HepG2 (cell line): Measurements from ENCODE around the gene CKAP2L. TPM values are rescaled to one million over a fixed set of nuclear protein-coding genes. Genes with fewer than 3 reads are reported as not detected.
A peak's percentile ranks its signal among the peaks of the same experiment; 100 is the strongest.

ENCODE experiments used
- ATAC-seq: fragments of 200-7000 bp; cut with Tn5 transposase; 3 replicates; pipeline ENCODE4 v1.9.1; 2020; ENCODE audit warnings: mild to moderate bottlenecking, moderate library complexity
- BruUV-seq: library from RNA; stranded (reverse); fragments of 400-500 nt; replicated peaks from 2 replicates; lab custom pipeline; 2021; lab: Mats Ljungman, UMichigan
- CTCF ChIA-PET: fragments of 300-600 bp; formaldehyde crosslinking; extraction: SDS; loops from one replicate; lab custom pipeline; 2021; ENCODE audit warnings: low total read pairs, inconsistent platforms, low intra/inter-chr PET ratio; lab: Yijun Ruan, JAX
- POLR2A ChIA-PET: fragments of 350-600 bp; sonication (Branson Sonifier 250); formaldehyde crosslinking; loops from one replicate; lab custom pipeline; 2020; ENCODE audit warnings: antibody characterized with exemption, inconsistent platforms; lab: Yijun Ruan, JAX
- DNase-seq: peaks from one replicate; pipeline ENCODE4 v3.0.0-alpha.2; 2015; ENCODE audit warnings: low spot score
- FAIRE-seq: peaks from 3 replicates; lab custom pipeline; 2011; peaks lifted over from hg19 to GRCh38; lab: Jason Lieb, UNC
- H2AFZ ChIP-seq: one replicate; pipeline ENCODE4 v1.6.1; 2011; ENCODE audit warnings: low read length, inconsistent platforms
- H3K27ac ChIP-seq: fragments of 300-600 bp; 3 replicates; pipeline ENCODE4 v1.8.0; 2011; ENCODE audit warnings: mixed run types, mild to moderate bottlenecking, mixed read lengths, low read length, inconsistent platforms; ENCODE audit not compliant: insufficient read depth; ENCODE audit errors: extremely low read length
- H3K27me3 ChIP-seq, 2 experiments: fragments of 200-600 bp in 1 of 2; 2 replicates in 1 of 2; 3 replicates in 1 of 2; pipeline versions ENCODE4 v1.6.0 to v1.8.0; 2011; ENCODE audit warnings: low read length in 2 of 2, mild to moderate bottlenecking in 2 of 2, moderate library complexity in 2 of 2, inconsistent platforms in 1 of 2; ENCODE audit not compliant: insufficient read depth in 2 of 2, control insufficient read depth in 1 of 2
- H3K36me3 ChIP-seq, 2 experiments: fragments of 200-600 bp in 1 of 2; replicated peaks in 1 of 2; 2 replicates in 1 of 2; 3 replicates in 1 of 2; pipeline versions ENCODE4 v1.5.1 to v1.8.0; 2011; ENCODE audit warnings: low read length in 2 of 2, inconsistent platforms in 1 of 2; ENCODE audit not compliant: insufficient read depth in 2 of 2, control insufficient read depth in 1 of 2
- H3K4me1 ChIP-seq: 2 replicates; pipeline ENCODE4 v1.5.1; 2012; ENCODE audit warnings: low read length, inconsistent platforms; ENCODE audit not compliant: insufficient read depth
- H3K4me2 ChIP-seq: 2 replicates; pipeline ENCODE4 v1.6.0; 2011; ENCODE audit warnings: low read depth, low read length, inconsistent platforms
- H3K4me3 ChIP-seq, 3 experiments: fragments of 200-600 bp in 1 of 3; sonication (generic), shearing (Covaris generic) in 1 of 3; replicated peaks in 1 of 3; 2 replicates each; pipeline ENCODE4 v1.5.1; 2011 to 2016; ENCODE audit warnings: low read length in 3 of 3, inconsistent platforms in 2 of 3, low read depth in 2 of 3, mild to moderate bottlenecking in 2 of 3, control low read depth in 1 of 3, mixed read lengths in 1 of 3; ENCODE audit not compliant: insufficient read depth in 1 of 3
- H3K79me2 ChIP-seq: one replicate; pipeline ENCODE4 v1.6.1; 2011; ENCODE audit warnings: low read length, inconsistent platforms; ENCODE audit not compliant: insufficient read depth
- H3K9ac ChIP-seq: 2 replicates; pipeline ENCODE4 v1.6.0; 2011; ENCODE audit warnings: mild to moderate bottlenecking, low read depth, low read length, inconsistent platforms; ENCODE audit not compliant: insufficient read depth
- H3K9me3 ChIP-seq: 2 replicates; pipeline ENCODE4 v1.5.1; 2012; ENCODE audit warnings: mild to moderate bottlenecking, low read length
- H4K20me1 ChIP-seq: 2 replicates; pipeline ENCODE4 v1.6.0; 2011; ENCODE audit warnings: inconsistent platforms, mild to moderate bottlenecking, low read length, moderate library complexity; ENCODE audit not compliant: insufficient read depth
- HINFP ChIP-seq: sonication (generic); formaldehyde crosslinking; IDR thresholded peaks from 2 replicates; pipeline ENCODE4 v1.4.0; 2020; ENCODE audit warnings: low read depth, mild to moderate bottlenecking, missing genetic modification reagents
- USF2 ChIP-seq, 2 experiments: sonication (generic) in 1 of 2; formaldehyde crosslinking in 1 of 2; IDR thresholded peaks; 2 replicates each; pipeline versions ENCODE4 v1.5.1 to v1.6.1; 2011 to 2020; ENCODE audit warnings: borderline replicate concordance in 1 of 2, low read depth in 1 of 2, low read length in 1 of 2, mild to moderate bottlenecking in 1 of 2, missing genetic modification reagents in 1 of 2, moderate library complexity in 1 of 2
- ZBTB40 ChIP-seq, 2 experiments: fragments of 450-650 bp in 1 of 2; sonication (generic) in 1 of 2; formaldehyde crosslinking in 1 of 2; IDR thresholded peaks; 2 replicates each; pipeline versions ENCODE4 v1.6.1 to v1.8.0; 2016 to 2022; ENCODE audit warnings: antibody characterized with exemption in 1 of 2, mild to moderate bottlenecking in 1 of 2, missing genetic modification reagents in 1 of 2
- ZFP36 ChIP-seq: fragments of 150-350 bp; IDR thresholded peaks from 2 replicates; pipeline ENCODE4 v1.6.1; 2018; ENCODE audit warnings: borderline replicate concordance, low read length, low read depth; ENCODE audit not compliant: partially characterized antibody
- ZNF101 ChIP-seq: sonication (generic); formaldehyde crosslinking; IDR thresholded peaks from 2 replicates; pipeline ENCODE4 v1.4.0; 2020; ENCODE audit warnings: mild to moderate bottlenecking, low read depth, missing genetic modification reagents, borderline replicate concordance
- WGBS: methylation state at CpG from one replicate; pipeline ENCODE4 v1.1.6; 2017; ENCODE audit warnings: low lambda C conversion rate; 5-methylcytosine and 5-hydroxymethylcytosine counted together
- in situ Hi-C: cut with HindIII; loops from 2 replicates; pipeline ENCODE4 v1.10.0; 2017; ENCODE audit warnings: low pct_unique_long_range_greater_than_20kb; ENCODE audit not compliant: extremely low pct_ligation_motif_present
- intact Hi-C: fragments of 100-400 bp; cut with micrococcal nuclease; formaldehyde crosslinking; loops from one replicate; pipeline ENCODE4 v1.10.0; 2022; ENCODE audit not compliant: unreplicated experiment
- polyA plus RNA-seq, 8 experiments: library from polyadenylated mRNA; depleted of rRNA in 3 of 8; stranded (reverse) in 7 of 8; unstranded in 1 of 8; fragments of >200 nt; fragmentation: Illumina TruSeq in 4 of 8; extraction: Trizol in 4 of 8; gene quantifications; 2 replicates each; pipeline versions ENCODE4 v1.2.1 to v1.2.3, GENCODE V29; 2011 to 2016; ENCODE audit warnings: low read depth in 4 of 8, missing spikeins in 1 of 8, mixed read lengths in 1 of 8; ENCODE audit not compliant: insufficient read depth in 1 of 8
- total RNA-seq, 5 experiments: library from RNA; depleted of rRNA; stranded (reverse); fragments of >200 nt; fragmentation: Illumina TruSeq; extraction: Trizol; gene quantifications; 2 replicates each; pipeline ENCODE4 v1.2.3, GENCODE V29; 2016; ENCODE audit warnings: low read depth in 1 of 5

The CKAP2L gene
- total and polyA plus RNA-seq, 2 of the 13 experiments (the other 11 are each of a cell fraction or from before 2014, with no cell fraction given) = 7.1 to 9.5 TPM

GRCh38 chr2:112714331-112714730 lies 50.1 kb downstream of the CKAP2L start (continued):
- TF ChIP-seq ZBTB40 (IDR thresholded peaks at IDR 0.05) = no peak
- no peak for TF ChIP-seq ZBTB40 (CRISPR knock-in tag; IDR thresholded peaks at IDR 0.05)

- ATAC-seq (peak; percentile 9; the same call in 2 of the 3 replicates), DNase-seq (no peak), FAIRE-seq (no peak)
- Histone ChIP-seq H3K4me3 (no peak overlapping the region), H4K20me1 (no peaks in the 10 kb centered on the region), H3K9me3 (no peaks in the 10 kb centered on the region), H3K9ac (no peak overlapping the region), H3K4me1 (peaks cover 15% of the 10 kb centered on the region), H3K36me3 (no peaks in the 10 kb centered on the region), H3K4me2 (peak overlapping the region; percentile 54; the same call in 1 of the 2 replicates), H2AFZ (no peak overlapping the region), H3K79me2 (no peaks in the 10 kb centered on the region), H3K27ac (no peak overlapping the region)
- in situ Hi-C loops = no loop called here
- 24% methylated on average over 7 of the region's 7 CpGs for WGBS
- no TSS peak for BruUV-seq
- intact Hi-C loops = no loop called here
- CTCF ChIA-PET = no interaction called here
- TF ChIP-seq ZFP36 (no peak), HINFP (CRISPR knock-in tag) (no peak), ZNF101 (no peak), USF2 (IDR thresholded peaks at IDR 0.05; ENCODE audit: low read depth, low read length) (no peak), USF2 (CRISPR knock-in tag; IDR thresholded peaks at IDR 0.05; ENCODE audit: borderline replicate concordance) (no peak)
- TF ChIP-seq, all 625 proteins: peak for 0
- H3K27me3 ChIP-seq = peaks cover under 1 to 34% of the 10 kb centered on the region in 2 experiments; a peak in 3 of 5 replicates
- POLR2A ChIA-PET = interaction anchor here (0.6 to 1.3 kb wide), 4 partner anchors 11 to 113 kb away, joined by 3 to 7 read pairs (median 4); no protein-coding TSS in a partner anchor
Measured at GRCh38 chr2:112713926-112714325, 50.5 kb downstream of the CKAP2L start.
